ENCODE measurements around the gene OSBPL5. TPM values are rescaled to one million over a fixed set of nuclear protein-coding genes. Genes with fewer than 3 reads are reported as not detected.

The OSBPL5 gene
- total and polyA plus RNA-seq, 3 experiments from 2014 or later, result 2.6 to 8.5 (median 2.7) TPM

DNA sequence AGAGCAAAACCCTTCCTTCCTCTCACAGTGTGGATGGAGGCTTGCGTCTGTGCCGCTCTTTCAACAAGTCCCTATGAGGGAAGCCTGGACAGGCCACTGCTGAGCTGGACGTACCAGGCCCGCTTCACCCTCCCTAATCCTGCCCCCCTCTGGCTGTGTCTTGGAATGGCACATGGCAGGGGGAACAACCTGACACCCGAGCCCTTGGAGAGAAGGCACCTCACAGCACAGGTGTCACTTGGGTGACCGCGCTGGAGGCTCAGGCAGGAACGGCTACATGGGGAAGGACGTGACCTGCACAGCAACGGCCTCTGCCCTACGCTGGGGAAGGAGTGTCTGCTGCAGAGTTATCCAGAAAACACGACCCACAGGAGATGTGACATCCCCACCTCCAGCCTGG lies 118.9 kb downstream of the OSBPL5 start:
- CTCF ChIA-PET, result interaction anchor here (1.2 kb wide), 1 partner anchor 11 kb away, joined by 3 read pairs; no protein-coding TSS in a partner anchor
- no peak overlapping the region for H3K4me3 ChIP-seq (ENCODE audit: low read length)
- peak overlapping the region in 2 of 8 donors; percentile 21 to 33 for H3K27ac Mint-ChIP-seq
- no peaks in the 10 kb centered on the region for H3K9me3 Mint-ChIP-seq
- H3K4me1 ChIP-seq (ENCODE audit: insufficient read depth, low read length), result peaks cover 19% of the 10 kb centered on the region
- no peak overlapping the region for H3K27ac ChIP-seq (ENCODE audit: low read depth, low read length)
- H3K36me3 ChIP-seq (ENCODE audit: insufficient read depth, low read length), result peaks cover 13% of the 10 kb centered on the region
- peaks cover 20 to 46% (median 33%) of the 10 kb centered on the region in 3 donors for H3K4me1 Mint-ChIP-seq
- H3K9me3 ChIP-seq (ENCODE audit: low read length), result no peaks in the 10 kb centered on the region
- no peak overlapping the region for H3K4me3 Mint-ChIP-seq
- POLR2A ChIA-PET, result no interaction called here
- peaks cover 0 to 57% (median 5%) of the 10 kb centered on the region in 3 donors for H3K36me3 Mint-ChIP-seq
- no peak for DNase-seq
- no peaks in the 10 kb centered on the region for H3K27me3 Mint-ChIP-seq
- no peaks in the 10 kb centered on the region for H3K27me3 ChIP-seq (ENCODE audit: insufficient read depth, low read length, poor library complexity, severe bottlenecking)

DNA sequence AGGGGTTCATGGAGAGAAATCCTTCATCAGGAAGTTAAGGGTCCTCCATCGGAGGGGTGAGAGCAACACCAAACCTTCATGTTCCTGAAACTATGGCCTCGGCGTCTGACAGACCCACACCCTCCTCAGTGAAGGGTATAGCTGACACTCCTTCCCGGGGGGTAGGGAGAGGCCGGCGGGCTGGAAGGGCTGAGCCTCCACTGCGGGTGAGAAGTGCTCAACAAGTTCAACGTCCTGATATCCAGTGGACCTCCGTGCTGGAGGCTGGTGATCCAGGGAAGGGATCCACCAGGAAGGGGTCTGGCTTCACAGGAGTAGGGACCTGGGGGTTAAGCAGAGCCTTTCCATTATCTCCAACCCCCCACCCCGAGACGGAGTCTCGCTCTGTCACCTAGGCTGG lies 120.2 kb downstream of the OSBPL5 start:
- no peak overlapping the region for H3K27ac ChIP-seq (ENCODE audit: low read depth, low read length)
- H3K36me3 Mint-ChIP-seq, result peaks cover 0 to 66% (median 10%) of the 10 kb centered on the region in 3 donors
- CTCF ChIA-PET, result no interaction called here
- DNase-seq, result peak in 1 of 5 donors; percentile 43
- no peak overlapping the region for H3K27ac Mint-ChIP-seq
- POLR2A ChIA-PET, result no interaction called here
- H3K36me3 ChIP-seq (ENCODE audit: insufficient read depth, low read length), result peaks cover 18% of the 10 kb centered on the region
- H3K4me3 Mint-ChIP-seq, result no peak overlapping the region
- H3K9me3 Mint-ChIP-seq, result no peaks in the 10 kb centered on the region
- H3K4me1 Mint-ChIP-seq, result peaks cover 8 to 34% (median 20%) of the 10 kb centered on the region in 3 donors
- H3K27me3 ChIP-seq (ENCODE audit: insufficient read depth, low read length, poor library complexity, severe bottlenecking), result no peaks in the 10 kb centered on the region
- H3K9me3 ChIP-seq (ENCODE audit: low read length), result no peaks in the 10 kb centered on the region
- H3K27me3 Mint-ChIP-seq, result no peaks in the 10 kb centered on the region
- peaks cover 8% of the 10 kb centered on the region for H3K4me1 ChIP-seq (ENCODE audit: insufficient read depth, low read length)
- H3K4me3 ChIP-seq (ENCODE audit: low read length), result no peak overlapping the region

- H3K9me3 ChIP-seq (ENCODE audit: low read length), result no peaks in the 10 kb centered on the region
- H3K4me3 ChIP-seq (ENCODE audit: low read length), result no peak overlapping the region
- H3K36me3 ChIP-seq (ENCODE audit: insufficient read depth, low read length), result peaks cover 21% of the 10 kb centered on the region
- no peaks in the 10 kb centered on the region for H3K9me3 Mint-ChIP-seq
- H3K27ac Mint-ChIP-seq, result peak overlapping the region in 4 of 8 donors; percentile 1 to 63 (median 36)
- H3K36me3 Mint-ChIP-seq, result peaks cover 6 to 73% (median 14%) of the 10 kb centered on the region in 3 donors
- H3K4me3 Mint-ChIP-seq, result no peak overlapping the region
- no peak overlapping the region for H3K27ac ChIP-seq (ENCODE audit: low read depth, low read length)
- no peaks in the 10 kb centered on the region for H3K27me3 Mint-ChIP-seq
- H3K4me1 ChIP-seq (ENCODE audit: insufficient read depth, low read length), result no peaks in the 10 kb centered on the region
- ChIA-PET CTCF (interaction anchor here (0.8 to 0.9 kb wide), 2 partner anchors 13 to 46 kb away, joined by 3 read pairs; partner anchors contain the start of gene CARS1), POLR2A (no interaction called here)
- DNase-seq, result peak in 1 of 5 donors; percentile 18
- peaks cover 0 to 25% (median 12%) of the 10 kb centered on the region in 3 donors for H3K4me1 Mint-ChIP-seq
- H3K27me3 ChIP-seq (ENCODE audit: insufficient read depth, low read length, poor library complexity, severe bottlenecking), result no peaks in the 10 kb centered on the region
Measured at GRCh38 chr11:3044004-3044403, 121.1 kb downstream of the OSBPL5 start.

DNA sequence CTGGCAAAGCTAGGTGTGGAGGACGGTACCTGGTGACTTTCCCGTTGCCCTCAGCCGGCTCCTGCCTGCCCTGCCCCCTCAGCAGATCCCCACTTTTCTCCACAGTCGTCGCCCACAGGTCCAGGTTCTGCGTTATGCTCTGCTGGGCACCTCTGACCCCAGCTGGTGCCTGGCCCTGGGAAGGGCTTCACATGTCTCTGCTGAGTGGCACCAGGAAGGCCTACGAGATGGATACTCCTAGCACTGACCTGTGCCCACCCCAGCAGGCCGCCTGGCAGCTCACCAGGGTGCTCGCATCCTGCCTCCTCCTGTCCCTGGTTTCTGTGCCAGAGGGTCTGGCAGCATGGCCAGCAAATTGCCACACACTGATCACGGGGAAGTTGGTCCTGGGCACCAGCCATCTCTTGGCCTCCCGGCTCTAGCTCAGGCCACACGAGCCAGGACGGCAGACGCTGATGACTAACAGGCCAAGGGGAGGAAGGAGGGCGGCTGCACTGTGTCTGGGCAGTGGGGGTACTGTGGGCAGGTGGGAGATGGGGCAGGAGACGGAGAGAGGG lies 121.7 kb downstream of the OSBPL5 start:
- H3K4me3 ChIP-seq (ENCODE audit: low read length), result no peak overlapping the region
- CTCF ChIA-PET, result interaction anchor here (0.7 to 0.9 kb wide), 3 partner anchors 14 to 46 kb away, joined by 3 read pairs; partner anchors contain the start of gene CARS1

GRCh38 chr11:3042496-3043314 lies 122.4 kb downstream of the OSBPL5 start:
- CTCF ChIA-PET, result interaction anchor here (0.7 kb wide), 1 partner anchor 28 kb away, joined by 3 read pairs; no protein-coding TSS in a partner anchor

More for the DNA sequence above, 121.7 kb downstream of the OSBPL5 start:
- Mint-ChIP-seq H3K4me1 (peaks cover 0 to 20% (median 10%) of the 10 kb centered on the region in 3 donors), H3K4me3 (no peak overlapping the region), H3K27ac (peak overlapping the region in 4 of 8 donors; percentile 1 to 76 (median 58)), H3K36me3 (peaks cover 6 to 78% (median 15%) of the 10 kb centered on the region in 3 donors), H3K27me3 (no peaks in the 10 kb centered on the region), H3K9me3 (no peaks in the 10 kb centered on the region)
- POLR2A ChIA-PET, result no interaction called here
- Histone ChIP-seq H3K9me3 (ENCODE audit: low read length) (no peaks in the 10 kb centered on the region), H3K27me3 (ENCODE audit: insufficient read depth, low read length, poor library complexity, severe bottlenecking) (no peaks in the 10 kb centered on the region), H3K27ac (ENCODE audit: low read depth, low read length) (no peak overlapping the region), H3K36me3 (ENCODE audit: insufficient read depth, low read length) (peaks cover 28% of the 10 kb centered on the region), H3K4me1 (ENCODE audit: insufficient read depth, low read length) (no peaks in the 10 kb centered on the region)
- peak in 1 of 5 donors; percentile 11 for DNase-seq

GRCh38 chr11:3041699-3042441 lies 123.2 kb downstream of the OSBPL5 start:
- no peak overlapping the region for H3K27ac ChIP-seq (ENCODE audit: low read depth, low read length)
- H3K36me3 ChIP-seq (ENCODE audit: insufficient read depth, low read length), result peaks cover 38% of the 10 kb centered on the region
- Mint-ChIP-seq H3K27ac (peak overlapping the region in 2 of 8 donors; percentile 64 to 88), H3K27me3 (no peaks in the 10 kb centered on the region), H3K36me3 (peaks cover 6 to 89% (median 22%) of the 10 kb centered on the region in 3 donors), H3K4me3 (no peak overlapping the region), H3K4me1 (peaks cover 12 to 29% (median 19%) of the 10 kb centered on the region in 3 donors), H3K9me3 (no peaks in the 10 kb centered on the region)
- ChIA-PET POLR2A (no interaction called here), CTCF (no interaction called here)
- H3K4me1 ChIP-seq (ENCODE audit: insufficient read depth, low read length), result peaks cover 14% of the 10 kb centered on the region
- no peaks in the 10 kb centered on the region for H3K9me3 ChIP-seq (ENCODE audit: low read length)
- H3K4me3 ChIP-seq (ENCODE audit: low read length), result no peak overlapping the region
- no peaks in the 10 kb centered on the region for H3K27me3 ChIP-seq (ENCODE audit: insufficient read depth, low read length, poor library complexity, severe bottlenecking)
- DNase-seq, result peak in 1 of 5 donors; percentile 12

More at GRCh38 chr11:3042496-3043314, 122.4 kb downstream of the OSBPL5 start:
- peaks cover 6 to 21% (median 12%) of the 10 kb centered on the region in 3 donors for H3K4me1 Mint-ChIP-seq
- H3K4me3 Mint-ChIP-seq, result no peak overlapping the region
- H3K27me3 ChIP-seq (ENCODE audit: insufficient read depth, low read length, poor library complexity, severe bottlenecking), result no peaks in the 10 kb centered on the region
- H3K4me1 ChIP-seq (ENCODE audit: insufficient read depth, low read length), result peaks cover 6% of the 10 kb centered on the region
- H3K4me3 ChIP-seq (ENCODE audit: low read length), result no peak overlapping the region
- peaks cover 6 to 85% (median 18%) of the 10 kb centered on the region in 3 donors for H3K36me3 Mint-ChIP-seq
- H3K36me3 ChIP-seq (ENCODE audit: insufficient read depth, low read length), result peaks cover 34% of the 10 kb centered on the region
- no peaks in the 10 kb centered on the region for H3K9me3 ChIP-seq (ENCODE audit: low read length)
- H3K9me3 Mint-ChIP-seq, result no peaks in the 10 kb centered on the region
- H3K27ac Mint-ChIP-seq, result peak overlapping the region in 4 of 8 donors; percentile 8 to 92 (median 70)
- H3K27me3 Mint-ChIP-seq, result no peaks in the 10 kb centered on the region
- DNase-seq, result peak in 1 of 5 donors; percentile 22
- no peak overlapping the region for H3K27ac ChIP-seq (ENCODE audit: low read depth, low read length)
- POLR2A ChIA-PET, result no interaction called here

- Mint-ChIP-seq H3K9me3 (no peaks in the 10 kb centered on the region), H3K27ac (no peak overlapping the region), H3K36me3 (peaks cover 9 to 90% (median 30%) of the 10 kb centered on the region in 3 donors), H3K27me3 (no peaks in the 10 kb centered on the region), H3K4me3 (no peak overlapping the region), H3K4me1 (peaks cover 21 to 38% (median 25%) of the 10 kb centered on the region in 3 donors)
- Histone ChIP-seq H3K4me3 (ENCODE audit: low read length) (no peak overlapping the region), H3K27me3 (ENCODE audit: insufficient read depth, low read length, poor library complexity, severe bottlenecking) (no peaks in the 10 kb centered on the region), H3K9me3 (ENCODE audit: low read length) (no peaks in the 10 kb centered on the region), H3K4me1 (ENCODE audit: insufficient read depth, low read length) (peaks cover 14% of the 10 kb centered on the region), H3K27ac (ENCODE audit: low read depth, low read length) (no peak overlapping the region), H3K36me3 (ENCODE audit: insufficient read depth, low read length) (peaks cover 38% of the 10 kb centered on the region)
- POLR2A ChIA-PET, result no interaction called here
- peak in 1 of 5 donors; percentile 9 for DNase-seq
- CTCF ChIA-PET, result no interaction called here
Measured at GRCh38 chr11:3040881-3041280, 124.2 kb downstream of the OSBPL5 start.

All from CD8-positive, alpha-beta memory T cell (primary cell).